ENCODE results near the gene BEND6.

The BEND6 gene

DNA sequence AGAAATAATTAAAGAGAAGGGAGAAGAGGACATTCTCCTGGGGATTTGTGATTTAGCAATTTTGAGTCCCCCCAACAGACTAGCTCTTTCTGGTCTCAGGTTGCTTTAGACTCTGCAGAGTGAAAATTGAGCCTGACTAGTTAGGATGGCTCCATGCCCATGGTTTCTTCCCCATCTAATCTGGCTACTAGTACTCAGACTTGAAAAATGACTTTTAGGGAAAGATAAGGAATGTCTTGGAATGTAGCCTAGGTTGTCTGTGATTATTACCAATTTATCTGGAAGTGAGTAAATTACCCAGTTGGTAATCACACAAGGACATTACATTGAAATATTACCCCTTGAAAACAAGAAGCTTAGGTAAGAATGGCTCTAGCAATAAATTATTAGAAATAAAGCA is 4.2 kb downstream of the BEND6 start:
- H3K36me3 ChIP-seq, result no peaks in the 10 kb centered on the region
- H3K4me3 ChIP-seq (ENCODE audit: low read depth in 1 of 2, low read length in 1 of 2), result no peak overlapping the region
- no peak overlapping the region for H3K27ac ChIP-seq
- peaks cover 12 to 13% of the 10 kb centered on the region in 2 experiments for H3K4me1 ChIP-seq (ENCODE audit: control insufficient read depth in 1 of 2, insufficient read depth in 1 of 2, low read depth in 1 of 2, low read length in 1 of 2)
- TF ChIP-seq, protein P1, sequence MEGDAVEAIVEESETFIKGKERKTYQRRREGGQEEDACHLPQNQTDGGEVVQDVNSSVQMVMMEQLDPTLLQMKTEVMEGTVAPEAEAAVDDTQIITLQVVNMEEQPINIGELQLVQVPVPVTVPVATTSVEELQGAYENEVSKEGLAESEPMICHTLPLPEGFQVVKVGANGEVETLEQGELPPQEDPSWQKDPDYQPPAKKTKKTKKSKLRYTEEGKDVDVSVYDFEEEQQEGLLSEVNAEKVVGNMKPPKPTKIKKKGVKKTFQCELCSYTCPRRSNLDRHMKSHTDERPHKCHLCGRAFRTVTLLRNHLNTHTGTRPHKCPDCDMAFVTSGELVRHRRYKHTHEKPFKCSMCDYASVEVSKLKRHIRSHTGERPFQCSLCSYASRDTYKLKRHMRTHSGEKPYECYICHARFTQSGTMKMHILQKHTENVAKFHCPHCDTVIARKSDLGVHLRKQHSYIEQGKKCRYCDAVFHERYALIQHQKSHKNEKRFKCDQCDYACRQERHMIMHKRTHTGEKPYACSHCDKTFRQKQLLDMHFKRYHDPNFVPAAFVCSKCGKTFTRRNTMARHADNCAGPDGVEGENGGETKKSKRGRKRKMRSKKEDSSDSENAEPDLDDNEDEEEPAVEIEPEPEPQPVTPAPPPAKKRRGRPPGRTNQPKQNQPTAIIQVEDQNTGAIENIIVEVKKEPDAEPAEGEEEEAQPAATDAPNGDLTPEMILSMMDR (IDR thresholded peaks at IDR 0.05), result no peak
- no peaks in the 10 kb centered on the region for H3K9me3 ChIP-seq
- peaks cover 45% of the 10 kb centered on the region for H3K27me3 ChIP-seq

GRCh38 chr6:56959938-56960337 is 5.0 kb downstream of the BEND6 start:
- H3K36me3 ChIP-seq, result no peaks in the 10 kb centered on the region
- peaks cover 8 to 9% of the 10 kb centered on the region in 2 experiments for H3K4me1 ChIP-seq (ENCODE audit: control insufficient read depth in 1 of 2, insufficient read depth in 1 of 2, low read depth in 1 of 2, low read length in 1 of 2)
- H3K9me3 ChIP-seq, result no peaks in the 10 kb centered on the region
- no peak overlapping the region for H3K27ac ChIP-seq
- H3K27me3 ChIP-seq, result peaks cover 36% of the 10 kb centered on the region
- TF ChIP-seq, protein P1 (IDR thresholded peaks at IDR 0.05), result no peak
- no peak overlapping the region for H3K4me3 ChIP-seq (ENCODE audit: low read depth in 1 of 2, low read length in 1 of 2)

DNA sequence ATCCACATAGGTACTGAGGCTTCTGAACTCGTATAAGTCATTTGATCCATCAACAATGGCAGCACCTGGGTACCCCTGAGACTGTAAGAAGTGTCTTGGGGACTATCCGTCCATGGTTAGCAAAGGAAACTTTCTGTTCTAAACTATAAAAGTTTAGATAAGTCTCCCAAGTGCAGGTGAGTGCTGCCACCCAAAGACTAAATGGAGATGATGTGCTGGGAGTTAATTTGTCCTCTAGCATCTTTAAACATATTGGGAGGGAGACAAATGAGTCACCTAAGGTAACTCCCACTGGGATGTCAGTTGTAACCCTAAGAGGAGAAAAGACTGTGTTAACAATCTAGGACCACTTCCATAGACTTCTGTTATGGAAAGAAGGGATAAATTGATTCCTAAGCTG is 6.2 kb downstream of the BEND6 start:
- Histone ChIP-seq H3K27me3 (peaks cover 24% of the 10 kb centered on the region), H3K4me1 (ENCODE audit: control insufficient read depth in 1 of 2, insufficient read depth in 1 of 2, low read depth in 1 of 2, low read length in 1 of 2) (no peaks in the 10 kb centered on the region), H3K4me3 (ENCODE audit: low read depth in 1 of 2, low read length in 1 of 2) (no peak overlapping the region), H3K27ac (no peak overlapping the region), H3K36me3 (no peaks in the 10 kb centered on the region), H3K9me3 (no peaks in the 10 kb centered on the region)
- TF ChIP-seq, protein P1 (IDR thresholded peaks at IDR 0.05), result no peak

DNA sequence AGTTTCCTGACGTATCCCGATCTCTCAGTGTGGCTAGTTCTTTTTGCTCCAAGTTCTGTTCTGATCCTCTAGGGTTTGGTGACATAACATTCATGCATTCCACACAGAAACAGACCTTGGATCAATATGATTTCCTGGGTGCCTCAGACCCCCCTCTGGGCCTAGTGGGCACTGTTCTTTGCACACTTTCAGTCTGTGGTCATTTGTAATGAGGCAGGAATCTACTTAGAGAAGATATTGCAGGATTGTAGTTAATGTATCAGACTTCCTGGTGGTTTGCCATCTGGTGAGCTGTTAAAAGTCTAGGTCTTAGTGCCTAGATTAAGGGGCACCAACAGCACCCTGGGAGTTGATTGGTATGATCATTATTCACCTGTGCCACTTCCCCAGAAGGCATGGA is 7.5 kb downstream of the BEND6 start:
- TF ChIP-seq, protein P1 (IDR thresholded peaks at IDR 0.05), result no peak
- Histone ChIP-seq H3K36me3 (no peaks in the 10 kb centered on the region), H3K4me1 (ENCODE audit: control insufficient read depth in 1 of 2, insufficient read depth in 1 of 2, low read depth in 1 of 2, low read length in 1 of 2) (no peaks in the 10 kb centered on the region), H3K27me3 (peaks cover 11% of the 10 kb centered on the region), H3K4me3 (ENCODE audit: low read depth in 1 of 2, low read length in 1 of 2) (no peak overlapping the region), H3K27ac (no peak overlapping the region), H3K9me3 (no peaks in the 10 kb centered on the region)

DNA sequence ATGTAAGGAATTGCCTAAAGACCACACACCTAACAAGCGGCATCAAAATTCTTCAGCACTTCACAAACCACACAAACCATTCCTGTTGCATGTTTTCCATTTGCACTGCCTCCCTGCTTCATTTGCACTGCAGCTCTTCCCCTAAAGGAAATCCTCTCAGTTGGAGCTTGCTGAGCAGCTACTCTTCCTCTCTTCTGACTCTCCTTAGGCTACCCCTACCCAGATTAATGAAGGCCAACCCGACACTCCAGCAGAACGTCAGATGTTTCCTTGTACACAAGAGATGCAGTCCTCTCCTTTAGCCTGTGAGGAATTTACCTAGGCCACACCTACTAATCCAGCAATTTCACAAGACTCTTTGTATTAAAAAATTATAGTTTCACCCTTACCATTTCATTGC is 8.1 kb downstream of the BEND6 start:
- TF ChIP-seq, protein P1 (IDR thresholded peaks at IDR 0.05), result no peak
- Histone ChIP-seq H3K27ac (no peak overlapping the region), H3K27me3 (peaks cover 5% of the 10 kb centered on the region), H3K4me3 (ENCODE audit: low read depth in 1 of 2, low read length in 1 of 2) (no peak overlapping the region), H3K4me1 (ENCODE audit: control insufficient read depth in 1 of 2, insufficient read depth in 1 of 2, low read depth in 1 of 2, low read length in 1 of 2) (no peaks in the 10 kb centered on the region), H3K36me3 (no peaks in the 10 kb centered on the region), H3K9me3 (no peaks in the 10 kb centered on the region)

- Histone ChIP-seq H3K27ac (no peak overlapping the region), H3K4me1 (ENCODE audit: control insufficient read depth in 1 of 2, insufficient read depth in 1 of 2, low read depth in 1 of 2, low read length in 1 of 2) (no peaks in the 10 kb centered on the region), H3K27me3 (no peaks in the 10 kb centered on the region), H3K9me3 (no peaks in the 10 kb centered on the region), H3K4me3 (ENCODE audit: low read depth in 1 of 2, low read length in 1 of 2) (no peak overlapping the region), H3K36me3 (no peaks in the 10 kb centered on the region)
- TF ChIP-seq, protein P1 (IDR thresholded peaks at IDR 0.05), result no peak
These were observed 8.9 kb downstream of the BEND6 start for GRCh38 chr6:56963793-56964192.

Measured in neutrophil (primary cell).